GM23248 (cell line): Measurements from ENCODE around the gene SPATA6. TPM values are rescaled to one million over a fixed set of nuclear protein-coding genes. Genes with fewer than 3 reads are reported as not detected.
"Not testable (repeated sequence)": the region's sequence is repeated elsewhere in the genome, so short reads cannot be mapped to it uniquely, and the experiment has no call there.

ENCODE experiments used
- DNase-seq: peaks from one replicate; pipeline ENCODE4 v3.0.0-alpha.2; 2015
- H2AFZ ChIP-seq: fragments of 200-600 bp; sonication (generic); 2 replicates; pipeline ENCODE4 v1.6.1; 2016; ENCODE audit warnings: antibody characterized with exemption
- H3F3A ChIP-seq: fragments of 200-600 bp; sonication (generic); 2 replicates; pipeline ENCODE4 v1.6.1; 2016; ENCODE audit warnings: mild to moderate bottlenecking, antibody characterized with exemption, mixed run types; ENCODE audit not compliant: insufficient read depth
- H3K27ac ChIP-seq: fragments of 200-600 bp; sonication (generic); 2 replicates; pipeline ENCODE4 v1.5.1; 2016; ENCODE audit warnings: mild to moderate bottlenecking
- H3K27me3 ChIP-seq: fragments of 200-600 bp; sonication (generic); replicated peaks from 2 replicates; pipeline ENCODE4 v1.6.1; 2016; ENCODE audit warnings: mild to moderate bottlenecking; ENCODE audit not compliant: insufficient read depth
- H3K36me3 ChIP-seq: fragments of 200-600 bp; sonication (generic); 2 replicates; pipeline ENCODE4 v1.6.1; 2016; ENCODE audit warnings: low read depth, mild to moderate bottlenecking
- H3K4me1 ChIP-seq: fragments of 200-600 bp; sonication (generic); 2 replicates; pipeline ENCODE4 v1.6.1; 2016; ENCODE audit warnings: mild to moderate bottlenecking; ENCODE audit not compliant: insufficient read depth
- H3K4me2 ChIP-seq: fragments of 200-600 bp; sonication (generic); one replicate; pipeline ENCODE4 v1.6.1; 2016; ENCODE audit warnings: mild to moderate bottlenecking; ENCODE audit not compliant: unreplicated experiment
- H3K4me3 ChIP-seq: fragments of 200-600 bp; sonication (generic); 2 replicates; pipeline ENCODE4 v1.5.1; 2016; ENCODE audit warnings: mild to moderate bottlenecking
- H3K79me2 ChIP-seq: fragments of 200-600 bp; sonication (generic); 2 replicates; pipeline ENCODE4 v1.6.1; 2016; ENCODE audit warnings: mild to moderate bottlenecking; ENCODE audit not compliant: insufficient read depth
- H3K9ac ChIP-seq: fragments of 200-600 bp; sonication (generic); 2 replicates; pipeline ENCODE4 v1.6.1; 2016; ENCODE audit warnings: mild to moderate bottlenecking
- H3K9me2 ChIP-seq: fragments of 200-600 bp; sonication (generic); 2 replicates; pipeline ENCODE4 v1.6.1; 2016; ENCODE audit warnings: mixed run types, mild to moderate bottlenecking, moderate library complexity; ENCODE audit not compliant: insufficient read depth
- H3K9me3 ChIP-seq: fragments of 200-600 bp; sonication (generic); one replicate; pipeline ENCODE4 v1.6.1; 2017; ENCODE audit warnings: low read depth
- H4K20me1 ChIP-seq: fragments of 200-600 bp; sonication (generic); 2 replicates; pipeline ENCODE4 v1.6.0; 2016; ENCODE audit not compliant: insufficient read depth
- EZH2 ChIP-seq: fragments of 200-600 bp; sonication (generic); IDR thresholded peaks from 2 replicates; pipeline ENCODE4 v1.6.1; 2018; ENCODE audit warnings: antibody characterized with exemption, mild to moderate bottlenecking; ENCODE audit not compliant: insufficient read depth, poor library complexity, severe bottlenecking
- EZH2phosphoT487 ChIP-seq: fragments of 200-600 bp; sonication (generic); IDR thresholded peaks from 2 replicates; pipeline ENCODE4 v1.6.1; 2018; ENCODE audit warnings: antibody characterized with exemption, moderate library complexity, mild to moderate bottlenecking, low read depth; ENCODE audit not compliant: insufficient read depth
- WGBS, 2 experiments: methylation state at CpG; one replicate each; pipeline ENCODE4 v1.1.6; 2015 to 2017; ENCODE audit warnings: low lambda C conversion rate in 2 of 2, low coverage in 1 of 2; ENCODE audit errors: missing lambda C conversion rate in 2 of 2; 5-methylcytosine and 5-hydroxymethylcytosine counted together
- in situ Hi-C: fragments of 300-500 bp; cut with MboI; formaldehyde crosslinking; loops from 2 replicates; pipeline ENCODE4 v1.15.0; 2020
- polyA plus RNA-seq: library from polyadenylated mRNA; unstranded; fragments of >200 nt; fragmentation: Nextera tagmentation; extraction: Ambion mirVana; gene quantifications from 2 replicates; pipeline ENCODE4 v1.2.1, GENCODE V29; 2016
- total RNA-seq: library from RNA; depleted of rRNA; stranded (reverse); fragments of >200 nt; shearing (Covaris generic); gene quantifications from 2 replicates; pipeline ENCODE4 v1.2.3, GENCODE V29; 2014

The SPATA6 gene
- total and polyA plus RNA-seq, 2 experiments from 2014 or later, result 1.4 to 5.1 TPM

DNA sequence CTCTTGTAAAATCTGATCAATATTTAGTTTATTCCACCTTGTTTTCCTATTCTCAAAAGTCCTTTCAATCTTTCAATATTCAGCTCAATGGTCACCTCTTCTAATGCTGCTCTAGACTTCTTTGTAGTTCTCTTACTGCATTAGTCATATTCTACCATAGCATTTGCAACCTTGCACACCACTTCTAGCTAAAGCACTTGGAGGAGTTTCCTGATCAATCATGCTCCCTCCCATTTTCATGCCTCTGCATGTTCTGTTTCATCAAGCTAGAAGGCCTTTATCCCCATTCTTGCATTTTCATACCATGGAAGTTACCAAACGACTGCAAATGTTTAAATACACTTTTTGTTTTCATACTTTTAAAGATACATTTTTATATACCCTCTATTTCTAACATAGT is 177.3 kb downstream of the SPATA6 start:
- Histone ChIP-seq H3K79me2 (no peaks in the 10 kb centered on the region), H3K4me3 (no peak overlapping the region), H3K9me2 (no peaks in the 10 kb centered on the region), H3K9me3 (no peaks in the 10 kb centered on the region), H3K36me3 (no peaks in the 10 kb centered on the region), H2AFZ (no peak overlapping the region), H3K27me3 (no peaks in the 10 kb centered on the region), H3K27ac (no peak overlapping the region), H3K4me2 (no peak overlapping the region), H3K4me1 (no peaks in the 10 kb centered on the region), H3F3A (no peaks in the 10 kb centered on the region), H4K20me1 (no peaks in the 10 kb centered on the region), H3K9ac (no peak overlapping the region)
- no peak for DNase-seq
- in situ Hi-C loops, result no loop called here
- WGBS, 2 experiments, result 74 to 75% methylated on average over 1 of the region's 1 CpG
- TF ChIP-seq EZH2 (no peak), EZH2phosphoT487 (no peak)

DNA sequence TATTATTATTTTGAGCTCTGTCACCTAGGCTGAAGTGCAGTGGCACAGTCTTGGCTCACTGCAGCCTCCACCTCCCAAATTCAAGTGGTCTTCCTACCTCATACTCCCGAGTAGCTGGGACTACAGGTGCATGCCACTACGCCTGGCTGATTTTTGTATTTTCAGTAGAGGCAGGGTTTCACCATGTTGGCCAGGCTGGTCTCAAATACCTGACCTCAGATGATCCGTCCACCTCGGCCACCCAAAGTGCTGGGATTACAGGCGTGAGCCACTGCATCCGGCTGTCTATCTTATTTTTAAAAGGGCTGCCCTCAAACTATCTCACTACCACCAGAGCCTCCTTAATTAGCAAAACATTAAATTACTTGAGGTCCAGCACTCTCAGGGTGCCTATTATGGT is 177.9 kb downstream of the SPATA6 start:
- H3K4me2 ChIP-seq, H3K27ac ChIP-seq, H3K4me1 ChIP-seq, H3K79me2 ChIP-seq, H2AFZ ChIP-seq, H3K27me3 ChIP-seq, DNase-seq, H3F3A ChIP-seq, H4K20me1 ChIP-seq, H3K4me3 ChIP-seq, H3K9me3 ChIP-seq, in situ Hi-C loops, H3K36me3 ChIP-seq, H3K9ac ChIP-seq, H3K9me2 ChIP-seq: not testable (repeated sequence)
- WGBS, 2 experiments, result 75 to 88% methylated on average over 6 of the region's 6 CpGs

DNA sequence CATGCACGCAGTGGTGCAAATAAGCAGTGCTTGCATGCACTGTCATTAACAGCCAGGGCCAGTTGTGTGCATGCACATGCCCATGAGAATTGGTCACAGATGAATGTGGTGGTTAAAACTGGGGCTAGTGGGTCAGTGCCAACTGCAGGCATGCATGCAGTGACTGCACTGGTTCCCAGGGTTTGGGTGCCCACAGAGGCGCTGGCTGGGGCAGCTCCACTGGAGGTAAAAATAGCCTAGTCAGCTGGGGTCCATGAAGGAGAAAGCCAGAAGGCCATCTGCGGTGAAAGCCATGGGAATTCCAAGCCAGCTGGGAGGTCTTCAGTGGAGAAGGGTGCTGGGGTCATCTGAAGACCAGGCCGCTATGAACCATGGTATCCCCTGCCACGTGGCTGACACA is 179.3 kb downstream of the SPATA6 start:
- in situ Hi-C loops, result no loop called here
- no peak overlapping the region for H3K4me3 ChIP-seq
- DNase-seq, result no peak
- H3K9me3 ChIP-seq, result no peaks in the 10 kb centered on the region
- H3K9me2 ChIP-seq, result no peaks in the 10 kb centered on the region
- WGBS, 2 experiments, result 61 to 77% methylated on average over 5 of the region's 5 CpGs
- H3K36me3 ChIP-seq, result no peaks in the 10 kb centered on the region
- no peaks in the 10 kb centered on the region for H3K79me2 ChIP-seq
- no peak overlapping the region for H3K27ac ChIP-seq
- H3K27me3 ChIP-seq, result no peaks in the 10 kb centered on the region
- no peak overlapping the region for H3K9ac ChIP-seq
- TF ChIP-seq EZH2phosphoT487 (no peak), EZH2 (no peak)
- H3K4me2 ChIP-seq, result no peak overlapping the region
- H3F3A ChIP-seq, result no peaks in the 10 kb centered on the region
- no peaks in the 10 kb centered on the region for H3K4me1 ChIP-seq
- no peaks in the 10 kb centered on the region for H4K20me1 ChIP-seq
- no peak overlapping the region for H2AFZ ChIP-seq

DNA sequence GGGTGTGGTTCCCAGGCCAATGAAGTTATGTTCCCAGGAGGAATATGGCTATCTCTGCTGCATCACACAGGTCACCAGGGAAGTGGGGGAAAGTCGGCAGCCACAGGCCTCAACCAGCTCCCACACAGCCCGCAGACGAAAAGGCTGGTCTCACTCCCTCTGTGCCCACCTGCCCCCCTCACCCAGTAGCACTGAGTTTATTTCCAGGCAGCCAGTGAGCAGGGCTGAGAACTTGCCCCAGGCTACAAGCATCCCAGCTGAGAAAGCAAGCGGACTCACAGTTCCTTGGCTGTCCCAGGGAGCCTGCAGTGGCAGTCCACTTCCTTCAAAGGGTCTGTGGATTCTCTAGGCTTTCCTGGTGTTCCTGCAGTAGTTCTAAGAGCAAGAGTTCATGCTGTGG is 180.6 kb downstream of the SPATA6 start:
- Histone ChIP-seq H3K27ac (no peak overlapping the region), H3K4me2 (no peak overlapping the region), H3F3A (no peaks in the 10 kb centered on the region), H3K9me2 (no peaks in the 10 kb centered on the region), H2AFZ (no peak overlapping the region), H3K4me1 (no peaks in the 10 kb centered on the region), H3K27me3 (no peaks in the 10 kb centered on the region), H3K36me3 (no peaks in the 10 kb centered on the region), H3K9ac (no peak overlapping the region), H3K4me3 (no peak overlapping the region), H4K20me1 (no peaks in the 10 kb centered on the region), H3K79me2 (no peaks in the 10 kb centered on the region), H3K9me3 (no peaks in the 10 kb centered on the region)
- 78 to 84% methylated on average over 4 of the region's 4 CpGs for WGBS, 2 experiments
- in situ Hi-C loops, result no loop called here
- TF ChIP-seq EZH2, result no peak
- TF ChIP-seq EZH2phosphoT487, result no peak
- no peak for DNase-seq

DNA sequence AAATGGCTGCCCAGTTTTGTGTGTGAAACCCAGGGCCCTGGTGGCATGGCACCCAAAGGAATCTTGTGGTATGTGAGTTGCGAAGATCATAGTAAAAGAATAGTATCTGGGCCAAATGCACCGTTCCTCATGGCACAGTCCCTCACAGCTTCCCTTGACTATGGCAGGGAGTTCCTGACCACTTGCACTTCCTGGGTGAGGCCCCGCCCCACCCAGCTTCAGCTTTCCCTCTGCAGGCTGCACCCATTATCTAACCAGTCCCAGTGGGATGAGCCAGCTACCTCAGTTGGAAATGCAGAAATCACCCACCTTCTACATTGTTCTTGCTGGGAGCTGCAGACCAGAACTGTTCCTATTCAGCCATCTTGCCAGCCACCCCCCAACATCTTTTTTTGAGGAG is 186.5 kb downstream of the SPATA6 start:
- Histone ChIP-seq H4K20me1 (no peaks in the 10 kb centered on the region), H3K27ac (no peak overlapping the region), H3K36me3 (no peaks in the 10 kb centered on the region), H3K9ac (no peak overlapping the region), H3K4me2 (no peak overlapping the region), H3K79me2 (no peaks in the 10 kb centered on the region), H3K4me1 (no peaks in the 10 kb centered on the region), H3F3A (no peaks in the 10 kb centered on the region), H3K9me3 (no peaks in the 10 kb centered on the region), H3K9me2 (no peaks in the 10 kb centered on the region), H3K4me3 (no peak overlapping the region), H2AFZ (no peak overlapping the region), H3K27me3 (no peaks in the 10 kb centered on the region)
- in situ Hi-C loops, result no loop called here
- no peak for DNase-seq
- WGBS, 2 experiments, result 39 to 43% methylated on average over 3 of the region's 3 CpGs
- TF ChIP-seq EZH2, result no peak

DNA sequence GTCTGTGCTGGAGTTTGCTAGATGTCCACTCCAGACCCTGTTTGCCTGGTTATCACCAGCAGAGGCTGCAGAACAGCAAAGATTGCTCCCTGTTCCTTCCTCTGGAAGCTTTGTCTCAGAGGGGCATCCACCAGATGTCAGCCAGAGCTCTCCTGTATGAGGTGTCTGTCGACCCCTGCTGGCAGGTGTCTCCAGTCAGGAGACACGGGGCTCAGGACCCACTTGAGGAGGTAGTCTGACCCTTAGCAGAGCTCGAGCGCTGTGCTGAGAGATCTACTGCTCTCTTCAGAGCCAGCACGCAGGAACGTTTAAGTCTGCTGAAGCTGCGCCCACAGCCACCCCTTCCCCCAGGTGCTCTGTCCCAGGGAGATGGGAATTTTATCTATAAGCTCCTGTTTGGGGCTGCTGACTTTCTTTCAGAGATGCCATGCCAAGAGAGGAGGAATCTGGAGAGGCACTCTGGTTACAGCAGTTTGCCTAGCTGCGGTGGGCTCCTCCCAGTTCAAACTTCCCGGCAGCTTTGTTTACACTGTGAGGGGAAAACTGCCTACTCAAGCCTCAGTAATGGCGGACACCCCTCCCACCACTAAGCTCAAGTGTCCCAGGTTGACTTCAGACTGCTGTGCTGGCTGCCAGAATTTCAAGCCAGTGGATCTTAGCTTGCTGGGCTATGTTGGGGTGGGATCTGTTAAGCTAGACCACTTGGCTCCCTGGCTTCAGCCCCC is 187.1 kb downstream of the SPATA6 start:
- in situ Hi-C loops, H3K27me3 ChIP-seq, H3F3A ChIP-seq, H2AFZ ChIP-seq, H3K27ac ChIP-seq, H3K36me3 ChIP-seq, H3K9me3 ChIP-seq, H3K79me2 ChIP-seq, H3K9me2 ChIP-seq, H3K4me2 ChIP-seq, H3K9ac ChIP-seq, H3K4me3 ChIP-seq, H4K20me1 ChIP-seq, H3K4me1 ChIP-seq, DNase-seq: not testable (repeated sequence)
- 58 to 66% methylated on average over 10 of the region's 10 CpGs for WGBS, 2 experiments

DNA sequence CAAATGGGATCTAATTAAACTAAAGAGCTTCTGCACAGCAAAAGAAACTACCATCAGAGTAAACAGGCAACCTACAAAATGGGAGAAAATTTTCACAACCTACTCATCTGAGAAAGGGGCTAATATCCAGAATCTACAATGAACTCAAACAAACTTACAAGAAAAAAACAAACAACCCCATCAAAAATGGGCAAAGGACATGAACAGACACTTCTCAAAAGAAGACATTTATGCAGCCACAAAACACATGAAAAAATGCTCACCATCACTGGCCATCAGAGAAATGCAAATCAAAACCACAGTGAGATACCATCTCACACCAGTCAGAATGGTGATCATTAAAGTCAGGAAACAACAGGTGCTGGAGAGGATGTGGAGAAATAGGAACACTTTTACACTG is 189.7 kb downstream of the SPATA6 start:
- H3K4me1 ChIP-seq, H3K27ac ChIP-seq, H3K36me3 ChIP-seq, H3K9me3 ChIP-seq, H4K20me1 ChIP-seq, H2AFZ ChIP-seq, H3F3A ChIP-seq, H3K4me3 ChIP-seq, in situ Hi-C loops, H3K9me2 ChIP-seq, H3K27me3 ChIP-seq, H3K9ac ChIP-seq, H3K4me2 ChIP-seq, DNase-seq, H3K79me2 ChIP-seq: not testable (repeated sequence)
